GM12892 (cell line): ENCODE measurements around the gene AP4M1.

ENCODE experiments used
- POLR2A ChIP-seq: IDR thresholded peaks from 2 replicates; pipeline ENCODE4 v1.6.1; 2011; ENCODE audit warnings: low read depth, low read length, control low read depth
- POLR2AphosphoS5 ChIP-seq: IDR thresholded peaks from 2 replicates; pipeline ENCODE4 v1.6.1; 2011; ENCODE audit warnings: low read depth, low read length, control low read depth
- TAF1 ChIP-seq: IDR thresholded peaks from 2 replicates; pipeline ENCODE4 v1.6.1; 2011; ENCODE audit warnings: low read depth, mild to moderate bottlenecking, control low read depth, low read length, borderline replicate concordance

- no peak for TF ChIP-seq POLR2AphosphoS5
- TF ChIP-seq POLR2A, result no peak
- TF ChIP-seq TAF1, result no peak
Observed at GRCh38 chr7:100102950-100103840, 1.8 kb downstream of the AP4M1 start.
